Mesendoderm (in vitro differentiated cells): Measurements from ENCODE around the gene TBK1.

ENCODE experiments used
- DNase-seq: peaks from one replicate; pipeline ENCODE4 v3.0.0; 2013
- H2AK5ac ChIP-seq: 2 replicates; pipeline ENCODE4 v1.6.1; 2013; ENCODE audit warnings: low read length, inconsistent platforms
- H2BK120ac ChIP-seq: 2 replicates; pipeline ENCODE4 v1.6.1; 2013; ENCODE audit warnings: low read depth, mild to moderate bottlenecking, low read length, moderate library complexity, mixed read lengths
- H2BK15ac ChIP-seq: replicated peaks from 2 replicates; pipeline ENCODE4 v1.6.1; 2013; ENCODE audit warnings: low read depth, mild to moderate bottlenecking, moderate library complexity
- H2BK5ac ChIP-seq: 2 replicates; pipeline ENCODE4 v1.6.1; 2013; ENCODE audit warnings: low read length, inconsistent platforms
- H3K18ac ChIP-seq: 2 replicates; pipeline ENCODE4 v1.6.1; 2013; ENCODE audit warnings: mild to moderate bottlenecking, low read length, mixed read lengths
- H3K23ac ChIP-seq: one replicate; pipeline ENCODE4 v1.6.1; 2013; ENCODE audit warnings: low read length
- H3K27ac ChIP-seq: 2 replicates; pipeline ENCODE4 v1.5.1; 2013; ENCODE audit warnings: low read depth, mild to moderate bottlenecking, inconsistent platforms, low read length, moderate library complexity
- H3K27me3 ChIP-seq: 2 replicates; pipeline ENCODE4 v1.6.1; 2013; ENCODE audit warnings: low read length, control low read depth, mild to moderate bottlenecking, inconsistent platforms; ENCODE audit not compliant: insufficient read depth, poor library complexity
- H3K36me3 ChIP-seq: 2 replicates; pipeline ENCODE4 v1.6.1; 2013; ENCODE audit warnings: low read length, inconsistent platforms; ENCODE audit not compliant: control insufficient read depth, insufficient read depth
- H3K4ac ChIP-seq: one replicate; pipeline ENCODE4 v1.6.1; 2013; ENCODE audit warnings: low read depth, mild to moderate bottlenecking, low read length, moderate library complexity
- H3K4me1 ChIP-seq: 2 replicates; pipeline ENCODE4 v1.6.1; 2013; ENCODE audit warnings: low read depth, low read length, inconsistent platforms; ENCODE audit not compliant: control insufficient read depth
- H3K4me2 ChIP-seq: 2 replicates; pipeline ENCODE4 v1.6.1; 2013; ENCODE audit warnings: low read length
- H3K4me3 ChIP-seq: 2 replicates; pipeline ENCODE4 v1.5.1; 2013; ENCODE audit warnings: mild to moderate bottlenecking, low read length
- H3K56ac ChIP-seq: one replicate; pipeline ENCODE4 v1.6.1; 2013; ENCODE audit warnings: low read length
- H3K79me1 ChIP-seq: 2 replicates; pipeline ENCODE4 v1.6.1; 2013; ENCODE audit warnings: low read length, inconsistent platforms
- H3K79me2 ChIP-seq: 2 replicates; pipeline ENCODE4 v1.6.1; 2013; ENCODE audit warnings: mild to moderate bottlenecking, low read length; ENCODE audit not compliant: control insufficient read depth, insufficient read depth
- H3K9ac ChIP-seq: 2 replicates; pipeline ENCODE4 v1.6.1; 2013; ENCODE audit warnings: low read length, inconsistent platforms
- H4K5ac ChIP-seq: one replicate; pipeline ENCODE4 v1.6.1; 2013; ENCODE audit warnings: low read length
- H4K8ac ChIP-seq: one replicate; pipeline ENCODE4 v1.6.1; 2013; ENCODE audit warnings: low read depth, mild to moderate bottlenecking, control low read depth, low read length, moderate library complexity
- WGBS: extraction: QIAGEN DNeasy Blood & Tissue Kit; methylation state at CpG from one replicate; pipeline ENCODE4 v1.1.7; 2013; ENCODE audit warnings: low lambda C conversion rate, missing lambda C conversion rate; ENCODE audit not compliant: insufficient coverage; ENCODE audit errors: extremely low coverage; 5-methylcytosine and 5-hydroxymethylcytosine counted together

The TBK1 gene

DNA sequence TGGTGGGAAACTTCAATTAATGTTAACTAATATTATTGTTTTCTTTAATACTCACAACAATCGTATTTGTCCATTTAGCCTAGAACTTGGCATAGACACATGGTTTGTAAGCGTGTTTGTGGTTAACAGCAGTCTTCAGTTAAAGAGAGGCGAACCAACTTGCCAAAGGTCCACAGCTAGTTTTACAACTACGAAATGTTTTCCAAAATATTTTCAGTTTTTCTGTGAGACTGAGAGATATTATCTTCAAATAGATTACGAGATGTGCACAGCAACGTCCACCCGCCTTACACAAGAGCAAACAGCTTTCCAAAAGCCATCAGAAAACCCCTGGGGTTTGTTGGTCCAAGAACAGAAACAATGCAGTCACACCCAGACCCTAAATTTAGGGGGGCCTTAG is 99.8 kb downstream of the TBK1 start:
- Histone ChIP-seq H3K4me1 (no peaks in the 10 kb centered on the region), H3K4me3 (no peak overlapping the region), H4K5ac (no peak overlapping the region), H3K79me1 (no peaks in the 10 kb centered on the region), H3K27ac (no peak overlapping the region), H2BK5ac (no peak overlapping the region), H3K56ac (no peak overlapping the region), H2AK5ac (no peak overlapping the region), H2BK15ac (no peak overlapping the region), H3K27me3 (no peaks in the 10 kb centered on the region), H3K4me2 (no peak overlapping the region), H3K18ac (no peak overlapping the region), H3K9ac (no peak overlapping the region), H3K79me2 (no peaks in the 10 kb centered on the region), H4K8ac (no peak overlapping the region), H2BK120ac (no peak overlapping the region), H3K36me3 (no peaks in the 10 kb centered on the region), H3K23ac (no peak overlapping the region), H3K4ac (no peak overlapping the region)
- no CpG with 5 or more reads among the region's 7 CpGs for WGBS
- no peak for DNase-seq
